HG02798 (cell line): Measurements from ENCODE around the gene C1GALT1.
"Not testable (repeated sequence)": the region's sequence is repeated elsewhere in the genome, so short reads cannot be mapped to it uniquely, and the experiment has no call there.

Experiments
- ATAC-seq: cut with Tn5 transposase; IDR thresholded peaks from one replicate; pipeline ENCODE4 v1.9.1; 2021; ENCODE audit warnings: mild to moderate bottlenecking; ENCODE audit not compliant: unreplicated experiment, poor library complexity

The C1GALT1 gene

GRCh38 chr7:7199592-7199991, 17.2 kb downstream of the C1GALT1 start:
- not testable (repeated sequence) for ATAC-seq

- not testable (repeated sequence) for ATAC-seq
These were observed 17.9 kb downstream of the C1GALT1 start for GRCh38 chr7:7200255-7200654.

GRCh38 chr7:7201578-7202374, 19.4 kb downstream of the C1GALT1 start:
- peak; percentile 92 for ATAC-seq

GRCh38 chr7:7202375-7202720, 20.0 kb downstream of the C1GALT1 start:
- ATAC-seq: no peak

GRCh38 chr7:7203813-7204575, 21.6 kb downstream of the C1GALT1 start:
- no peak for ATAC-seq

- no peak for ATAC-seq
These were observed 25.5 kb downstream of the C1GALT1 start for GRCh38 chr7:7207876-7208275.

GRCh38 chr7:7208520-7208919, 26.2 kb downstream of the C1GALT1 start:
- ATAC-seq: no peak

GRCh38 chr7:7209412-7210050, 27.2 kb downstream of the C1GALT1 start:
- no peak for ATAC-seq

- ATAC-seq: no peak
These were observed 28.3 kb downstream of the C1GALT1 start for GRCh38 chr7:7210475-7211237.

- ATAC-seq: no peak
These were observed 30.3 kb downstream of the C1GALT1 start for GRCh38 chr7:7212612-7213011.

- ATAC-seq: no peak
These were observed 32.3 kb downstream of the C1GALT1 start for GRCh38 chr7:7214398-7215347.

- no peak for ATAC-seq
These were observed 33.9 kb downstream of the C1GALT1 start for GRCh38 chr7:7216279-7216678.

- no peak for ATAC-seq
These were observed 36.9 kb downstream of the C1GALT1 start for GRCh38 chr7:7219216-7219615.

- ATAC-seq: no peak
These were observed 38.5 kb downstream of the C1GALT1 start for GRCh38 chr7:7220821-7221220.

GRCh38 chr7:7221599-7222038, 39.3 kb downstream of the C1GALT1 start:
- ATAC-seq: no peak

- ATAC-seq: no peak
These were observed 40.9 kb downstream of the C1GALT1 start for GRCh38 chr7:7223250-7223649.

- no peak for ATAC-seq
These were observed 44.1 kb downstream of the C1GALT1 start for GRCh38 chr7:7226407-7226806.

GRCh38 chr7:7228472-7228871, 46.1 kb downstream of the C1GALT1 start:
- no peak for ATAC-seq

GRCh38 chr7:7228967-7229366, 46.6 kb downstream of the C1GALT1 start:
- no peak for ATAC-seq
